ENCODE results near the gene CCNL2.
"Not testable (repeated sequence)": the region's sequence is repeated elsewhere in the genome, so short reads cannot be mapped to it uniquely, and the experiment has no call there.

CCNL2 gene

DNA sequence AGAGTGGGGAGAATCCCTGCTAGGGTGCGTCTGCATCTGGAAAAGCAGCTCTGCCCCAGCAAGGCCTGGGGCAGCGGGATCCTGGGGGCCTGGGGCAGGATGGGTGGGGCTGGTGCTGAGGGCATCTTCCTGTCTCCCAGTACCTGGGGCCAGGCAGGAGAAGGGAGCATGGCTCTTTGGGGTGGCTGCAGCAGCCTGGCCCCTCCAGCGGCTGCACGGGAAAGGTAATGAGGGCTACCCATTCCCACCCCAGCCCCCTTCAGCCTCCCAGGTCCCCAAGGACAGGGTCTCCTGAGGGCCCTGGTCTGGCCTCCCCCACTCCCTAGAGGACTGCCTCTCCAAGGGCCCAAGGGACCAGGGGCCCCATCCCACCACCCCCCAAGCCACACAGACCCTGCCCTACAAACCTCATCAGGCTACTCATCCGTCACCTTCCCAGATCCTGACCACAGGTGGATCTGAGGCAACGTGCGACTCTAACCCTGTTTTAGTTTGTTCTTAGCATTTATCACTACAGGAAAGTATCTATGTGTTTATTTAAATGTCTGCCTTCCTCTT, 22.9 kb upstream of the CCNL2 start:
- TF ChIP-seq, protein P1, sequence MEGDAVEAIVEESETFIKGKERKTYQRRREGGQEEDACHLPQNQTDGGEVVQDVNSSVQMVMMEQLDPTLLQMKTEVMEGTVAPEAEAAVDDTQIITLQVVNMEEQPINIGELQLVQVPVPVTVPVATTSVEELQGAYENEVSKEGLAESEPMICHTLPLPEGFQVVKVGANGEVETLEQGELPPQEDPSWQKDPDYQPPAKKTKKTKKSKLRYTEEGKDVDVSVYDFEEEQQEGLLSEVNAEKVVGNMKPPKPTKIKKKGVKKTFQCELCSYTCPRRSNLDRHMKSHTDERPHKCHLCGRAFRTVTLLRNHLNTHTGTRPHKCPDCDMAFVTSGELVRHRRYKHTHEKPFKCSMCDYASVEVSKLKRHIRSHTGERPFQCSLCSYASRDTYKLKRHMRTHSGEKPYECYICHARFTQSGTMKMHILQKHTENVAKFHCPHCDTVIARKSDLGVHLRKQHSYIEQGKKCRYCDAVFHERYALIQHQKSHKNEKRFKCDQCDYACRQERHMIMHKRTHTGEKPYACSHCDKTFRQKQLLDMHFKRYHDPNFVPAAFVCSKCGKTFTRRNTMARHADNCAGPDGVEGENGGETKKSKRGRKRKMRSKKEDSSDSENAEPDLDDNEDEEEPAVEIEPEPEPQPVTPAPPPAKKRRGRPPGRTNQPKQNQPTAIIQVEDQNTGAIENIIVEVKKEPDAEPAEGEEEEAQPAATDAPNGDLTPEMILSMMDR (IDR thresholded peaks at IDR 0.05; ENCODE audit: insufficient read depth, low read depth, low read length, missing control alignments), result no peak
- no peak overlapping the region for H3K4me3 ChIP-seq (ENCODE audit: low read length)
- DNase-seq (ENCODE audit: low read depth), result no peak

DNA sequence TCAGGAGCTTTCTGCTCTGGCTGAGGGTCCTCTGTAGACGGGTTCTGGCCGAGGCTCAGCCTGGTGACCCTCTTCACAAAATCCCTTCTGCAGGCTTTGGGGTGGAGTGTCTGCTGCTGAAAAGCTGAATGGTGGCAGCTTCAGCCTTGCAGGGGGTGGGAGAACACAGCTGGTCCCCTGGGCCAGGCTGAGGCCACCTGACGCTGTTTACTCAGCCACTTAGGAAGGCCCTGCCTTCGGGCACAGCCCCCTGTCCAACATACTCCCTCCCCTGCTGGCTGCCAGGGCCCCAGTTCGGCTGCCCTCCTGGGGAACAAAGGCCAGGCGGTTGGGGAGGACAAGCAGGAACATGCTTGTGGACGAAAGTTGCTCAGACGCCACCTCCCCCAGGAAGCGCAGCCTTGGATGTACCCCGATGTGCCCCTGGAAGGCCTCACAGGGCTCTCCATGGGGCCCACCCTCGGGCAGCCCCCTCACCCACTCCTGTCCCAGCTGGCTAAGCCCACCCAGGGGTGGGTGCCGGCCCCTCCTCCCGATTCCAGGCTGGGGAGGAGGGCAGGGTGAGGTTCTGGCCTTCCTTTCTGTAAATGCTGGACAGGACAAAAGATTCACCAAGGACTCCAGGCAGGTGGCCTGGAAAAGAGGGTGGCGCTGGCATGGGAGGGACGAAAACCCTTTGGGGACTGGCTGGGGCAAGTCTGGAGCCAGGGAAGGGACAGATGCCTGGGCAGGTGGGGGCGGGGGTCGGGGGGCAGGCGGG, 22.2 kb upstream of the CCNL2 start, which contains the start of gene ANKRD65:
Gene ANKRD65, minus strand, starts transcription at position 130 of the 760 bp plus-strand sequence. CDS start 271 bp downstream, outside the sequence.
- TF ChIP-seq, protein P1 (IDR thresholded peaks at IDR 0.05; ENCODE audit: insufficient read depth, low read depth, low read length, missing control alignments), result no peak
- H3K4me3 ChIP-seq (ENCODE audit: low read length), result peak within 1 kb of the TSS; percentile 45
- DNase-seq (ENCODE audit: low read depth), result peak; percentile 72

DNA sequence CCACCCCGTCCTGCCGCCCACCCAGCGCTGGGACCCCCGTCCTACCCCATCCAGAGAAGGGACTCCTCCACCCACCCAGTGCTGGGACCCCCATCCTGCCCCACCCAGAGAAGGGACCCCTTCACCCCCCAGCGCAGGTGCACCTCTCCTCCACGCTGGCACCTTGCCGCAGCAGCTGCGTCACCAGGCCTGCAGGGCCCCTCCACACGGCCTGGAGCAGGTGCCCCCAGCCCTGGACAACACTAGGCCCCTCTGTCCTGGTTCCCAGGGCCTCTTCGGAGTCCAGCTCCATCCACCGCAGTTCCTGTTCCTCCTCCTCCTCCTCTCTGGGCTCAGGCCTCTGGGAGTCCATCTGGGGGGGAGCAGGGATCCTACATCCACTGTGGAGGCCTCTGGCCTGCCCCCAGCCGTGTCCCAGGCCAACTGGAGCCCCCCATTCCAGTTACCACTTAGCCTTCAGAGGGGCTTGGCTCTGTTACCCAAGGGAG, 21.6 kb upstream of the CCNL2 start:
- no peak for DNase-seq (ENCODE audit: low read depth)
- peak overlapping the region; percentile 45 for H3K4me3 ChIP-seq (ENCODE audit: low read length)
- TF ChIP-seq, protein P1 (IDR thresholded peaks at IDR 0.05; ENCODE audit: insufficient read depth, low read depth, low read length, missing control alignments), result no peak

DNA sequence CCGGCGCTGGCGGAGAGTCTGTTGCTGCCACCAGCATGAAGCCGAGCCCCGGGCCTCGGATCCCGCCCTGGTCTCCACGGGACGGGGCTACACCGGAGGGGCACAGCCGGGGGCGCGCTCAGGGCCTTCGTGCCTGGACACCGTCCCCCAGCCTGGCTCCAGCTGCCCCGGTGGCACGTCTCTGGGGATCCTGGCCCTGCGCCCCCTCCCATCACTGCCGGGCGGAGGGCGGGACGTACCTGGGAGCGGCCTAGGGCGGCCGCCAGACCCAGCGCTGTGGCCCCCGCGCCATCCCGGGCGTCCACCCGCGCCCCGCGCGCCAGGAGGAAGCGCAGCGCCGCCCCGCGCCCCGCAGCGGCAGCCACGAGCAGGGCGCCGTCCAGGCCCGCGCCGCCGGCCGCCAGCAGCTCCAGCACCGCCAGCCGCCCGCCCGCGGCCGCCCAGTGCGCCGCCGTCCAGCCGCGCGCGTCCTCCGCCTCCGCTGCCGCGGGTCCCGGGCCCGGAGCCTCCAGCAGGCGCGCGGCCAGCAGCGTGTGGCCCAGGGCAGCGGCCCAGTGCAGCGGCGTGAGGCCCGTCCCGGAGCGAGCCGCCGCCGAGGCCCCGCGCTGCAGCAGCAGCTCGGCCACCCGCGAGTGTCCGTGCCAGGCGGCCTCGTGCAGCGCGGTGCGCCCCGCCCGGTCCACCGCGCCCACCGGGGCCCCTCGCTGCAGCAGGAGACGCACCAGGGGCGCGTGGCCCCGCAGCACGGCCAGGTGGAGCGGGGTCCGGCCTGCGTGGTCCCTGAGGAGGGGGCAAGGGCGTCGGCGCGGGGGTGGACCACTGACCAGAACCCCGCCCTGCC, 20.9 kb upstream of the CCNL2 start:
- no peak for DNase-seq (ENCODE audit: low read depth)
- TF ChIP-seq, protein P1 (IDR thresholded peaks at IDR 0.05; ENCODE audit: insufficient read depth, low read depth, low read length, missing control alignments), result no peak

DNA sequence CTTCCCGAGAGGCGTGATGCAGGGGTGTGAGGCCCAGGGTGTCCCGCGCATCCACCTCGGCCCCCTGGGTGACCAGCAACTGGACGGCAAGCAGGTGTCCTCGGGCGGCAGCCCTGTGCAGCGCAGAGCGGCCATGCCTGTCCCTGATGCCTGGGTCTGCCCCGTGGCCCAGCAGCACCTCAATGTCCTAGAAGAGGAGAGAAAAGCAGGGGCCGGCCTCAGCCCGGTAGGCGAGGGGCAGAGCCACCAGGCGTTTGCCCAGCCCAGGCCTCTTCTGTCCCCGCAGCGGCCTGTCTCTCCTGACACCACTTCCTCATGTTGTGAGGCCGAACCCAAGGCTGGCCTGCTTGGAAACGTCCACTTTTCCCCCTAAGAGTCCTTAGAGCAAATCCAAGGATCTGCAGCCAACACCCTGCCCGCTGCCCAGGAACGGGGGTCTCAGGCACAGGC, 20.3 kb upstream of the CCNL2 start:
- TF ChIP-seq, protein P1 (IDR thresholded peaks at IDR 0.05; ENCODE audit: insufficient read depth, low read depth, low read length, missing control alignments), result no peak
- peak overlapping the region; percentile 39 for H3K4me3 ChIP-seq (ENCODE audit: low read length)

More for the DNA sequence above, 20.9 kb upstream of the CCNL2 start:
- H3K4me3 ChIP-seq (ENCODE audit: low read length), result peak overlapping the region; percentile 45

DNA sequence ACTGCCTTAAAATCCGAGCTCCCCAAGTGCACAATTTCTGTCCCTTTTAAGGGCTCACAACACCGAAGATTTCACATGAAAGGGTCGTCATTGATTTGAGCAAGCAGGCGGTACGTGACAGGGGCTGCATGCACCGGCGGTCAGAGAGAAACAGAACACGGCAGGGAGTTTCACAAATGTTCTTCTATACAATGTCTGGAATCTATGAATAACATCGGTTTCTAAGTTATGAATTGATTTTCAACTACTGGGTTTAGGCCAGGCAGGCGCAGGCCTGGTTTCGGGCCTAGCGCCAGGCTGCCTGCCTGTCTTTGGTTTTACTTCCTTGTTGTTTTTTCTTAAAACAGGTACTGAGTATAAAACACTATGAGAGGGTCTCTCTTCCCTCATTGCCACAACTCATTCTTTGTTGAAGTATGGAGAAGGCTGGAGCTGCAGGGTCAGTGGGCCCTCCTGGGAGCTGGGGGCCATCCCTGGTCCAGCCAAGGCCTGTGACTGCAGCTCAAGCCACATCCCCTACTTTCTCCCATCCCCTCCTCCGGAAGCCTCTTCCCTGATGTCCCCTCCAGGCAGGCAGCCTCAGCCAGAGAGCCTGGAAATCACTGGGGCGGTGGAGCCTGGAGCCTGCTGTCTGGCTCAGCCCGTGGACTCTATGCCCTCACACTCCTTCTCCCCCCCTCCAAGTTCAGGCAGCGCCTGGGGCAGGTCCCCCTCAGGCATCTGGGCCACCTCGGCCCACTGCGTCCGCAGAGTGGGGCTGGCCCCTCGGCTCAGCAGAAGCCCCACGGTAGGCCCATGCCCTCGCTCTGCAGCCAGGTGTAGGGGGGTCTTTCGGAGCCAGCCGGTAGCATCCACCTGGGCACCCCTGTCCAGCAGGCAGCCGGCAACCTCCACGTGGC, 19.6 kb upstream of the CCNL2 start:
- DNase-seq (ENCODE audit: low read depth), result no peak
- TF ChIP-seq, protein P1 (IDR thresholded peaks at IDR 0.05; ENCODE audit: insufficient read depth, low read depth, low read length, missing control alignments), result no peak
- H3K4me3 ChIP-seq (ENCODE audit: low read length), result no peak overlapping the region

More for the DNA sequence above, 20.3 kb upstream of the CCNL2 start:
- DNase-seq (ENCODE audit: low read depth), result no peak

DNA sequence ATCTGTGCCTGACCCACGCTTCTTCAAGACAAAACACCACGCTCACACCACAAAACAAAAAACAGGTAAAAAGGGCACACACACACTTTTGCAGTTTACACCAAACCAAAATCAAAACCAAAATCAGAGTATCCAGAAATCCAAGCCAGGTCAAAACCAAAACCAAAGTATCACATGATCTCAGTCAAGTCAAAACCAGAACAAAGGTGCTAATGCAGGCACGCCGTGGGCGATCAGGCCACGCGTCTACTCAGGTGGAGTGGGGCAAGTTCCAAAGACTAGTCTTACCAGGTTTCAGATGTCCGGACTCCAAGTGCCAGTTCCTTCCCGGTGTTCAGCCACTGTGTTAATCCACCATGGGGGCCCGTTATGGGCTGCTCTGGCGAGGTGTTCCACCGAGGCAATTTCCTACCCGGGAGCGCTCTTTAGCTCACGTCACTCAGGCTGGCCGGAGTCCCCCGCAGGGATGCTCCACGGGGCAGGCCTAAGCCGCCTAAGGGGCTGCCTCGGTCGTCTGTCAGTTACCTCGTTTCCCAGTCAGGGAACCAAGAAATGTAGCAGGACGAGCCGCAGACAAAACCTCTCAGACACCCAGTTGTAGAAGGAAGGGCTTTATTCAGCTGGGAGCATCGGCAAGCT, 18.8 kb upstream of the CCNL2 start:
- H3K4me3 ChIP-seq (ENCODE audit: low read length); DNase-seq (ENCODE audit: low read depth): not testable (repeated sequence)

DNA sequence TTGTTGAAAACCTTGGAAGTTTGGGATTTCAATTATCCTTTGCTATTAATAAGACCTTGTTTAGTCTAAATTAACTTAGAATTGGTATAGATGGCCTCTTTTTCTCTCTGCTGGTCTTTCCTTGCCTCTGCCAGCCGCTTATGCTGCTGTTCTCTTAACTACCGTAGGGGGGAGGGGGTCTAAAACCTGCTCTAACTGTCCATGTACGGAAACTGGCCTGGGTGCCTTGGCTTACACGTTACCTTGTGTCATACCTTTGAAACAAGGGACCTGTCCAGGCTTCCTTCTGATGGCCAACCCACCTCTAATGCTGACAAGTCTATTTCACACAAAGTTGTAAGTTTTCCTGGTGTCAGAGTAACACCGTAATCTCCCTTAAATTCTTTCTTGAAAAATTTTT, 18.3 kb upstream of the CCNL2 start:
- not testable (repeated sequence) for H3K4me3 ChIP-seq (ENCODE audit: low read length)
- DNase-seq (ENCODE audit: low read depth), result peak; percentile 55

Data from epithelial cell of esophagus (primary cell).